Measurements from ENCODE around the gene MICAL3. TPM values are rescaled to one million over a fixed set of nuclear protein-coding genes. Genes with fewer than 3 reads are reported as not detected.
A peak's percentile ranks its signal among the peaks of the same experiment; 100 is the strongest.
"Not testable (repeated sequence)": the region's sequence is repeated elsewhere in the genome, so short reads cannot be mapped to it uniquely, and the experiment has no call there.

The MICAL3 gene
- total RNA-seq, 1 experiment from 2014 or later = 13.4 TPM

GRCh38 chr22:18059094-18059417 is 34.7 kb upstream of the MICAL3 start:
- no peak for DNase-seq (ENCODE audit: low spot score)

DNA sequence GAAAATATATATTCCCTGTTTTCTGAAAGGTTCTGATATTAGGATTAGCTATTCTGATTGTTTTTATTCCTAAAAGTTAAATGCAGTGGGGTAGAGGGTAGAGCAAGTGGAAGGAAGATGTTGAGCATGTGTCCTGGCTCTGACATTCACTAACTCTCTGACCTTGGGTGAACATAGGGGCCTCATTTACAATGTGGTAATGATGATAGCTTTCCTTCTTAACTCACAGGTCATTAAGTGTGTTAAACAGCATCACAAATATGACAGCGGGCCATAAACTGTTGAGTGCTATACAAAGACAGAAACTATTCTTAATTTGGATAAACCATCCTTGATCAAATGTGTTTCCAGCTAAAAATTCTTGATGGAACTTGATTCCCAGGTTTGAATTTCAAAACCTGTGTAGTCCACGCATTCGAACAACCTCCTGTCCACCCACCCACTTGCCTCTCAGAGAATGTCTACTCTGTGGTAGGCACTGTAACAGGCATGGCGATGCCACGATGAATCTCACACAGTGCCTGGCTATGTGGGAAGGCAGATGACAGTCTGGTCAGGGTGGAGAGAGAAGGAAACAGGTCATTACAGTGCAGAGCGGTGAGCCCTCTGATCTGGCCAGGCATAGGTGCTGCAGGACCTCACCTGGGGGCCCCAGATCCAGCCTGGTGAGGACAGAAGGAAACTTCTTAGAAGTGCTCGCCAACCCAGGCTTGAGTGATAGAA is 34.2 kb upstream of the MICAL3 start:
- DNase-seq (ENCODE audit: low spot score) = no peak

DNA sequence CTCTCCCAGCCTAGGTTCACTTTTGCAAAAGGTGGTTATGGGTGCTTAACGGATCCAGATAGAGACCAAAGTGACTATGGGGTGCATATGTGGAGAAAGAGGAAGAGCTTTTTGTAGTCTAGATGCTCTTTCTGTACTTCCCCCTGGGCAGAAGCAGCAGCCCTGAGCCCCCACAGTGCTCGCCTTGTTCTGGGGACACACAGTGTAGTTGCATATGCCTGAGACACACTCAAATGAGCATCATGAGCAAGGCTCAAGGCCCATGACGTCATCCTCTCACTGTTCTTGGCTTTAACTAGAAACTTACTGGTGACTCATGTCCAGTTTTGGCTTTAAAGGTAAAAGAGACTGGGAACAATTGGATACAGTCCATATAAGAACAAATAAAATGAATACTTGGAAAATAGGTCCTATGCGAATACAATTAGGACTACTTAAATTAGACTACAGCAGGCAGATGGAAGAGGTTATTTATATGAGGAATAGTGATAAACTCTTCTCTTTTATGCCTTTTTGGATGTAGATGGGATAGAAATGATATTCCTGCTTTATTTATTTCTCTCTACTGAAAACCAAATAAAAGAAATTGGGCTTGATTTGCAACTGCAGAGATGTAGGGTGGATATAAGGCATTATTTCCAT is 33.3 kb upstream of the MICAL3 start:
- DNase-seq (ENCODE audit: low spot score) = peak; percentile 97

DNA sequence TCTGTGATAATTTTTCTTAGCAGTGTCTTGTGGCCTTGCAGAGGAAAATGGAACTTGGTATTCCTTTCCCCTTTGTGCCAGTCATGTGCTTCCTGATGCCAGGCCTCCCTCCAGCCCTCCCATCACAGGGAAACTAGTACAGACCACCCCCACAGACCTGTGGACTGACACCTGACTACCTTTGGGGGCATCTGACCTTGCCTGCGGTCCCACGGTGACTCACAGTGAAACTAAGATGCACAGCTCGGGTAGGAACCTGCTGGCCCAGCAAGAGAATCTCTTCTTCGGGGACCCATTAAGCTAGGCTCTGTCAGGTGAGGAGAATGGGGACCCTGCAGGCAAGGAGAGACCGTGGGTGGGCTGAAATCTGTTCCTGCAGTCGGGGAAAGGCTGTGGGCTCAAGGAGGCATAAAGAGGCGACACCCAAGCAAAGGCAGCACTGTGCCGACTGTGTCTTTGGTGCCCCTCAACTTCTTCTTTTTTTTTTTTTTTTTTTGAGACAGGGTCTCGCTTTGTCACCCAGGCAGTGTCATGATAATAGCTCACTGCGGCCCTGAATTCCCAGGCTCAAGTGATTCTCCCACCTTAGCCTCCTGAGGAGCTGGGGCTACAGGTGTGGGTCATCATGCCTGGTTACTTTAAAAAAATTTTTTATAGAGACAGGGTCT is 32.6 kb upstream of the MICAL3 start:
- DNase-seq (ENCODE audit: low spot score) = no peak

DNA sequence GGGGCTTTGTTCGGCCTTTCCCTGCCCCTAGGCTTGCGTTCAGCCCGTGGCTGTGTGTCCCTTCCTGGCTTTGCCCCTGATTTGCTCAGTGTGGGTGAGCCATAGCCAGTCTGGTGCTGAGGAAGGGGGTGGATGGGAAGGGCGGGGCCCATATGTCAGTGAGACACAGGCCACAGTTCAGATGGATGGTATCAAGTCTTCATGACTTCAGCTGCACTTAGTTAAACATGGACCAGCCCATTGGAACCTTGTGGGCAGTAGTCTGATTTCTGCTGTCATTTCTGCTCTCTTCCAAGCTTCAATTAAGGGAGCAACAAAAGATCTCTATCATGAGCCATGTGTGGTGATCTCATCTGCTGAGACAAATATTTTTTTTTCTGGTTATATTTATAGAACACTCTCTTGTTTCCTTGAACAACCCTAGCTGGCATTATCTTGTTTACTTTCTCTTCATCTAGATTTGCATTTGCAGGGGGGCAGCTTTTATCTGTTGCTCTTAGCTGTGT is 31.9 kb upstream of the MICAL3 start:
- peak; percentile 71 for DNase-seq (ENCODE audit: low spot score)

DNA sequence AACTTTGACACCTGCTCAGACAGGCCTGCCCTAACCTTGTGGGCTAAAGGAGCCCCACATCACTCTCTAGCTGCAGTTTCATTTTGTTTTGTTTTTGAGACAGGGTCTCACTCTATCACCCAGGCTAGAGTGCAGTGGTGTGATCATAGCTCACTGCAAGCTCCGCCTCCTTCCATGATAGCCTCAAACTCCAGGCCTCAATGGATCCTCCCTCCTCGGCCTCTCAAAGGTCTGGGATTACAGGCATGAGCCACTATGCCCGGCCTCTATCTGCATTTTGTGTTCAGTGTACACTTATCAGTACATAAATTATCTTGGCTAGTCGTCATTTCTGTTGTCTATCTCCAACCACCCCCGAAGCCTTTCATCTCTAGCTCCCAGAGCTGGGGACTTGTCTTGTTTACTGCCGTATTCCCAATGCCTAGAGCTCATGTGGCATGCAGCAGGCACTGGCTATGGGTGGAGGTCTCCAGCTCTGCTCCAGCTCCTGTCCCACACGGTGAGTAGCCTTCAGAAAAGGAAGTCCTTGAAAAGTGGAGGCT is 31.3 kb upstream of the MICAL3 start:
- no peak for DNase-seq (ENCODE audit: low spot score)

GRCh38 chr22:18053216-18053946 is 29.0 kb upstream of the MICAL3 start:
- DNase-seq (ENCODE audit: low spot score) = not testable (repeated sequence)

- DNase-seq (ENCODE audit: low spot score) = not testable (repeated sequence)
Observed at GRCh38 chr22:18051113-18051512, 26.8 kb upstream of the MICAL3 start.

- DNase-seq (ENCODE audit: low spot score) = no peak
Observed at GRCh38 chr22:18050065-18050464, 25.7 kb upstream of the MICAL3 start.

DNA sequence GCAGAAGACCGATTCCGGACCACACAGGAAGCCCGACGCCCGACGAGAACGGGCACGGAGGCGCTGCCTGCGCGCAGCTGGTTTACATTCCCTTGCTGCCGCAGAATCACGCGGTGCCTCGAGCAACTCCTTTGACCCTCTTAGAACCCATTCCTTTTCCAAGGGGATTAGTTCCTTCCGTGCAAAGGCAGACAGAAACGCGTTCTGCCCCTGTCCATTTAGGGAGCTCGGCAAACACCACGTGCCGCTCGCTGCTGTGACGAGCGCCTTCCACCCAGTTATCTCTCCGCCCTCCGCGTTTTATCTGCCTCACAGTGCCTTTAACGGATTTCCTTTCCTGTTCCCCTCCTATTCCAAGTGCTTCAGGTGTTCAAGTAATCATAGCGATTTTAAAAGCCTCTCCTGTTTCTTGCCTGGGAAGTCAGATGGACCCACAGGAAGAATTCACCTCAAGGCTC is 24.1 kb upstream of the MICAL3 start:
- no peak for DNase-seq (ENCODE audit: low spot score)

DNA sequence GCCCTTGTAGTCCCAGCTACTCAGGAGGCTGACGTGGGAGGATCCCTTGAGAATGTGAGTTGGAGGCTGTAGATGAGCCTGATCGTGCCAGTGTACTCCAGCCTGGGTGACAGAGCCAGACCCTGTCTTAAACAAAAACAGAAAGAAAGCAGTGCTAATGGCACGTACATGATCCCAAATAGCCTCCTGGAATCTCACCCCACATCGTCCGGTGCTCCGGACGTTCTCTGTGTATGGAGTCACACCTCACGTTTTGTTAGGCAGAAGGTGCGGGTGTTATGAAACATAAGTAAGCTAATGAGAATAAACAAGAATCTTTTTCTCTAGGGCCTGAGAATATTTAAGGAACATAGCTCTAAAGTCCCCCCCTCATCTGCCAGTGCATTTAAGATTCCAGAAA is 23.7 kb upstream of the MICAL3 start:
- no peak for DNase-seq (ENCODE audit: low spot score)

DNA sequence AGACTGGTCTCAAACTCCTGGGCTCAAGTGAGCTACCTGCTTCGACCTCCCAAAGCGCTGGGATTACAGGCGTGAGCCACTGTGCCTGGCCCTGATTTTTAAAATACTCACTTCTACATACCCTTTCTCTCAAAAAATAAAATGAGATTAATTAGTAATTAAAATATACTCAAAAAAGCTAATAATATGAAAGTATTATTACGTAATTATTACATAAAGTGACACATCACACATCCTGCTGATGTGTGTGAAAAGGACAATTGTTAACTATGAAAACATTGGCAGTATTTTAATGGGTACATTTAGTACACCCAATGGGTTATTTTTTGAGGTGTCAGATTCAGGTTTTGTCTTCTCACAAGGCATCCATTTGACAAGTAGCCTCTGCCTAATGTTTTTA is 21.4 kb upstream of the MICAL3 start:
- DNase-seq (ENCODE audit: low spot score) = no peak

- DNase-seq (ENCODE audit: low spot score) = no peak
Observed at GRCh38 chr22:18044548-18045271, 20.3 kb upstream of the MICAL3 start.

- no peak for DNase-seq (ENCODE audit: low spot score)
Observed at GRCh38 chr22:18042685-18043084, 18.3 kb upstream of the MICAL3 start.

- not testable (repeated sequence) for DNase-seq (ENCODE audit: low spot score)
Observed at GRCh38 chr22:18040898-18041297, 16.5 kb upstream of the MICAL3 start.

GRCh38 chr22:18035751-18036150 is 11.4 kb upstream of the MICAL3 start:
- peak; percentile 41 for DNase-seq (ENCODE audit: low spot score)

- DNase-seq (ENCODE audit: low spot score) = no peak
Observed at GRCh38 chr22:18034076-18034475, 9.7 kb upstream of the MICAL3 start.

GRCh38 chr22:18033204-18033998 is 9.0 kb upstream of the MICAL3 start:
- no peak for DNase-seq (ENCODE audit: low spot score)

DNA sequence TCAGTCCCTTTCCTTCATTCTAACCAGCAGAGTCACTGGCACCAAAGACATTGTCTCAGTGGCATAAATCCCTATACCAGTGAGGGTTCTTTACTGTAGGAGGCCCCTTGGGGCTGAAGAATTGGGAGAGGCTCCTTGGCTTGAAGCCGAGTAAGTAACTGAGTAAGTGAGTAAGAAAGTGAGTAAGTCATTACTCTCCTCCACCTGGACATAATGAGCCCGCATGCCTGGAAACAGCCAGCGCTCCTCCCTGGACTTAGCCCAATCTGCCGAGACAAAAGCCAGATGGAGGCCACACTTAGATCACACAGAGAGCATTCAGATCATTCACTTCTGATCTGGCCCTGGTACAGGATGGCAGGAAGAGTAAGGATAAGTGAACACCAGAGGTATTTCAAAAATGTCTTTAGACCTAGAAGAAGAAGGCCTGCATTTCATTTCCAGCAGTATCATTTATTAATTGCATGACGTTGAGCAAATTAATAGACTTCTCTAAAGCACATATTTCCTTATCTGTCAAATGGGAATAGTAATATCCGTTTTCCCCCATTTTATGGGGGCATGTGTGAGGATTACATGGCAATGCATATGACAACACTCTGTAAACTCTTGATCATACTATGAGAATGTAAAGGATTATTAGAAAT is 8.2 kb upstream of the MICAL3 start:
- peak; percentile 86 for DNase-seq (ENCODE audit: low spot score)
